Lower leg skin (tissue), 3 donors: ENCODE measurements around the gene RAB15.

Experiments used
- CTCF ChIP-seq, 3 donors: fragments of 450-650 bp; IDR thresholded peaks; one replicate each; pipeline ENCODE4 v1.5.1; 2016; ENCODE audit warnings: antibody characterized with exemption in 3 of 3, mild to moderate bottlenecking in 3 of 3, moderate library complexity in 2 of 3
- POLR2A ChIP-seq, 2 donors: fragments of 450-650 bp; IDR thresholded peaks; one replicate each; pipeline ENCODE4 v1.6.1; 2016 to 2017; ENCODE audit warnings: antibody characterized with exemption in 2 of 2, mild to moderate bottlenecking in 1 of 2, moderate library complexity in 1 of 2

GRCh38 chr14:64971491-64971942, 619 bp downstream of the RAB15 start:
- TF ChIP-seq POLR2A (IDR thresholded peaks at IDR 0.05), result no peak
- no peak for TF ChIP-seq CTCF (IDR thresholded peaks at IDR 0.05)
